GM23338 (cell line): ENCODE results near the gene CLSTN2. TPM values are rescaled to one million over a fixed set of nuclear protein-coding genes. Genes with fewer than 3 reads are reported as not detected.

Source experiments
- ATAC-seq: fragments of 200-7000 bp; cut with Tn5 transposase; 3 replicates; pipeline ENCODE4 v1.9.1; 2020
- DNase-seq: peaks from one replicate; pipeline ENCODE4 v3.0.0-alpha.2; 2015; ENCODE audit warnings: low spot score
- H2AFZ ChIP-seq: fragments of 200-600 bp; sonication (generic); 2 replicates; pipeline ENCODE4 v1.8.0; 2016; ENCODE audit warnings: antibody characterized with exemption, mild to moderate bottlenecking, moderate library complexity
- H3F3A ChIP-seq: fragments of 200-600 bp; sonication (generic); replicated peaks from 2 replicates; pipeline ENCODE4 v1.8.0; 2017; ENCODE audit warnings: antibody characterized with exemption, mixed run types, low read depth
- H3K27ac ChIP-seq: fragments of 200-600 bp; sonication (generic); 2 replicates; pipeline ENCODE4 v1.6.1; 2016; ENCODE audit warnings: low read depth
- H3K27me3 ChIP-seq: fragments of 200-600 bp; sonication (generic); 2 replicates; pipeline ENCODE4 v1.8.0; 2016; ENCODE audit warnings: mild to moderate bottlenecking, mixed run types, moderate library complexity; ENCODE audit not compliant: insufficient read depth
- H3K36me3 ChIP-seq: fragments of 200-600 bp; sonication (generic); 2 replicates; pipeline ENCODE4 v1.8.0; 2016; ENCODE audit warnings: mild to moderate bottlenecking; ENCODE audit not compliant: insufficient read depth
- H3K4me1 ChIP-seq: fragments of 200-600 bp; sonication (generic); 2 replicates; pipeline ENCODE4 v1.8.0; 2016; ENCODE audit warnings: mild to moderate bottlenecking, moderate library complexity; ENCODE audit not compliant: insufficient read depth
- H3K4me2 ChIP-seq: fragments of 200-600 bp; sonication (generic); 2 replicates; pipeline ENCODE4 v1.7.1; 2017; ENCODE audit warnings: mixed run types
- H3K4me3 ChIP-seq: fragments of 200-600 bp; sonication (generic); 2 replicates; pipeline ENCODE4 v1.6.1; 2016; ENCODE audit warnings: mixed run types
- H3K79me2 ChIP-seq: fragments of 200-600 bp; sonication (generic); replicated peaks from 2 replicates; pipeline ENCODE4 v1.8.0; 2017; ENCODE audit warnings: mild to moderate bottlenecking; ENCODE audit not compliant: insufficient read depth
- H3K9me2 ChIP-seq: fragments of 200-600 bp; sonication (generic); 2 replicates; pipeline ENCODE4 v1.8.0; 2017; ENCODE audit not compliant: insufficient read depth
- H4K20me1 ChIP-seq: fragments of 200-600 bp; sonication (generic); replicated peaks from 2 replicates; pipeline ENCODE4 v1.8.0; 2017; ENCODE audit warnings: mild to moderate bottlenecking; ENCODE audit not compliant: insufficient read depth
- H3K27ac Mint-ChIP-seq: 2 replicates; pipeline ENCODE4 v1.8.0; 2020; ENCODE audit warnings: inconsistent platforms, mild to moderate bottlenecking, moderate library complexity, mixed read lengths
- H3K27me3 Mint-ChIP-seq: 3 replicates; pipeline ENCODE4 v1.8.0; 2022; ENCODE audit warnings: low read depth, mild to moderate bottlenecking, moderate library complexity, mixed read lengths, inconsistent platforms; ENCODE audit not compliant: insufficient read depth, poor library complexity
- H3K36me3 Mint-ChIP-seq: 3 replicates; pipeline ENCODE4 v1.8.0; 2021; ENCODE audit warnings: low read depth, mild to moderate bottlenecking, inconsistent platforms, moderate library complexity, mixed read lengths
- H3K4me1 Mint-ChIP-seq: 3 replicates; pipeline ENCODE4 v1.8.0; 2020; ENCODE audit warnings: mild to moderate bottlenecking, inconsistent platforms, mixed read lengths
- H3K4me3 Mint-ChIP-seq: 3 replicates; pipeline ENCODE4 v1.8.0; 2021; ENCODE audit warnings: moderate library complexity, mild to moderate bottlenecking, inconsistent platforms, mixed read lengths
- H3K9me3 Mint-ChIP-seq: 3 replicates; pipeline ENCODE4 v1.8.0; 2020; ENCODE audit warnings: moderate library complexity, mild to moderate bottlenecking, inconsistent platforms, mixed read lengths
- CREB1 ChIP-seq: fragments of 250-450 bp; sonication (Bioruptor Pico); IDR thresholded peaks from 2 replicates; pipeline ENCODE4 v1.5.0; 2020; ENCODE audit warnings: low read depth, mild to moderate bottlenecking, moderate library complexity
- ETS1 ChIP-seq: IDR thresholded peaks from 2 replicates; pipeline ENCODE4 v1.6.1; 2016; ENCODE audit warnings: antibody characterized with exemption
- EZH2phosphoT487 ChIP-seq: fragments of 200-600 bp; sonication (generic); IDR thresholded peaks from one replicate; pipeline ENCODE4 v1.8.1; 2018; ENCODE audit warnings: antibody characterized with exemption; ENCODE audit not compliant: unreplicated experiment
- NANOG ChIP-seq: IDR thresholded peaks from 2 replicates; pipeline ENCODE4 v1.6.1; 2016; ENCODE audit warnings: antibody characterized with exemption, borderline replicate concordance
- POLR2AphosphoS5 ChIP-seq: IDR thresholded peaks from 2 replicates; pipeline ENCODE4 v1.6.1; 2016; ENCODE audit warnings: antibody characterized with exemption, low read depth
- REST ChIP-seq: IDR thresholded peaks from one replicate; pipeline ENCODE4 v1.6.1; 2018; ENCODE audit warnings: antibody characterized with exemption; ENCODE audit not compliant: unreplicated experiment
- ZNF114 ChIP-seq: fragments of 250-450 bp; sonication (Bioruptor Pico); IDR thresholded peaks from 2 replicates; pipeline ENCODE4 v1.5.0; 2020; ENCODE audit warnings: mild to moderate bottlenecking, moderate library complexity
- ZNF462 ChIP-seq: fragments of 250-450 bp; sonication (Bioruptor Pico); IDR thresholded peaks from 2 replicates; pipeline ENCODE4 v1.5.0; 2020; ENCODE audit warnings: mild to moderate bottlenecking, moderate library complexity
- polyA plus RNA-seq: library from polyadenylated mRNA; unstranded; fragments of >200 nt; fragmentation: Nextera tagmentation; extraction: Ambion mirVana; gene quantifications from 2 replicates; pipeline ENCODE4 v1.2.1, GENCODE V29; 2016
- total RNA-seq: library from RNA; depleted of rRNA; stranded (reverse); fragments of >200 nt; shearing (Covaris generic); gene quantifications from 2 replicates; pipeline ENCODE4 v1.2.3, GENCODE V29; 2014
- TF ChIP-seq, protein P1 (sequence below), 2 experiments: fragments of 200-600 bp in 1 of 2; sonication (generic) in 1 of 2; conservative IDR thresholded peaks; 2 replicates each; pipeline versions ENCODE4 v1.5.1 to v1.6.1; 2016 to 2017; ENCODE audit warnings: antibody characterized with exemption in 2 of 2, low read depth in 2 of 2, mild to moderate bottlenecking in 2 of 2, moderate library complexity in 1 of 2

The CLSTN2 gene
- total and polyA plus RNA-seq, 2 experiments from 2014 or later: 0.11 to 0.83 TPM

DNA sequence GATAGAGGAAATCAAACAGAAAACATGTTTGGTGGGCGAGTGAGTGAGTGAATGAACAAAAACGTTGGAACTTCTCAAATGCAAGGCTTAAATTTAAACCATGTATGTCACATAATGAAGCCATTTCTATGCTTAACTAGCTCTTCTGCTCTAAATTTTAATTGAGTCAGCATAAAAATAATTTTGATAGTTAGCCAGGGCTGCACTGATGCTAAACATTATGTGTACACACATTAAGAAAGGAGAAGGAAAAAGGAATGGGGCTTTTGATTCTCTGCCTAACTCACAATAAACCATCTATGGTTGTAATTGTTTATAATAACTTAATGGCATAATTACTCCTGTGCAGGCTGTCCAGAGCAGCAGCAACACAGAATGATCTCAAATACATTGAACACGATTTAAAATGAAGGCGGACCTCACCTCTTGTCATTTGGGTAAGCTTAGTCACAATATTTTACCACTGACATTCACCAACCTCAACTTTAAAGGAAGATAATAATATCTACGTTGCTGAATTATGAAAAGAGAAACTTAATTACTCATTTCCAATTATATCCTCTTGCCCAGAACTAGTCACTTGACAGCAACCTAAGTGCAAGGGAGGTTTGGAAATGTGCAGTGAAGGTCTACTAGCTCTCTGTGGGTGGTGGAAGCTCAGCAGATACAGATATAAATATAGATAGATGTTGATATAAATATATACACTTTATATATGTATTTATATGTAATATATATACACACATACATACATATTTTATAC lies 424.4 kb downstream of the CLSTN2 start (continued):
- TF ChIP-seq REST: no peak
- TF ChIP-seq NANOG: no peak

DNA sequence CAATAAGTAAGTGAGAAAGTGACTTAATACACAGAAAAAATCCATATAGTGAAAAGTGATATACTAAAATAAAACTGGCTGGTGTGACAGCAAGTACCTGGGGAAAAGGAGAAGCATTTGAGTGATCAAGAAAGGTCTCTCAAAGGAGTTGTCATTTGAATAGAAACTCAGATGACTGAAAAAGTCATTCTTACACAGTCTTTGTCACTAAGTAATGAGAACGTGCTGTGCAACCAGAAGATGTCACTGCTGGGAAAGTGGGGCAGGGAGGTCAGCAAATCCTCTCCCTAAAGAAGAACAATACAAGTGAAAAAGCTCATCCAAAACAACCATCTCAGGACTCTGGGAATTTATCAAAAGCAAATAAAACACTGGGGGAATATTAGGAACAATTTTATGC lies 425.3 kb downstream of the CLSTN2 start:
- DNase-seq: no peak
- Histone ChIP-seq H4K20me1 (no peaks in the 10 kb centered on the region), H3K9me2 (0 out of 2 replicates have a peak, but pooled peaks cover 5% of the 10 kb centered on the region), H3K79me2 (no peaks in the 10 kb centered on the region), H3K4me1 (no peaks in the 10 kb centered on the region), H3K36me3 (no peaks in the 10 kb centered on the region), H3F3A (no peaks in the 10 kb centered on the region), H3K4me3 (no peak overlapping the region), H3K27me3 (no peaks in the 10 kb centered on the region), H3K4me2 (no peak overlapping the region), H2AFZ (no peak overlapping the region), H3K27ac (no peak overlapping the region)
- TF ChIP-seq POLR2AphosphoS5 (no peak), EZH2phosphoT487 (no peak), ZNF462 (CRISPR knock-in tag) (no peak), ZNF114 (no peak), ETS1 (no peak), NANOG (no peak), CREB1 (no peak)
- TF ChIP-seq, protein P1, sequence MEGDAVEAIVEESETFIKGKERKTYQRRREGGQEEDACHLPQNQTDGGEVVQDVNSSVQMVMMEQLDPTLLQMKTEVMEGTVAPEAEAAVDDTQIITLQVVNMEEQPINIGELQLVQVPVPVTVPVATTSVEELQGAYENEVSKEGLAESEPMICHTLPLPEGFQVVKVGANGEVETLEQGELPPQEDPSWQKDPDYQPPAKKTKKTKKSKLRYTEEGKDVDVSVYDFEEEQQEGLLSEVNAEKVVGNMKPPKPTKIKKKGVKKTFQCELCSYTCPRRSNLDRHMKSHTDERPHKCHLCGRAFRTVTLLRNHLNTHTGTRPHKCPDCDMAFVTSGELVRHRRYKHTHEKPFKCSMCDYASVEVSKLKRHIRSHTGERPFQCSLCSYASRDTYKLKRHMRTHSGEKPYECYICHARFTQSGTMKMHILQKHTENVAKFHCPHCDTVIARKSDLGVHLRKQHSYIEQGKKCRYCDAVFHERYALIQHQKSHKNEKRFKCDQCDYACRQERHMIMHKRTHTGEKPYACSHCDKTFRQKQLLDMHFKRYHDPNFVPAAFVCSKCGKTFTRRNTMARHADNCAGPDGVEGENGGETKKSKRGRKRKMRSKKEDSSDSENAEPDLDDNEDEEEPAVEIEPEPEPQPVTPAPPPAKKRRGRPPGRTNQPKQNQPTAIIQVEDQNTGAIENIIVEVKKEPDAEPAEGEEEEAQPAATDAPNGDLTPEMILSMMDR (conservative IDR thresholded peaks at IDR 0.05; ENCODE audit: low read depth in 2 of 2): peak in 1 of 2 experiments; percentile 50; a peak in 2 of 4 replicates
- H3K27me3 Mint-ChIP-seq: no peaks in the 10 kb centered on the region
- H3K36me3 Mint-ChIP-seq: no peaks in the 10 kb centered on the region
- H3K27ac Mint-ChIP-seq: peak overlapping the region; percentile 38; the same call in 1 of the 2 replicates
- H3K4me1 Mint-ChIP-seq: peaks cover 9% of the 10 kb centered on the region; the same call in 2 of the 3 replicates
- no peak overlapping the region for H3K4me3 Mint-ChIP-seq
- no peak for ATAC-seq
- no peaks in the 10 kb centered on the region for H3K9me3 Mint-ChIP-seq
